ENCODE measurements around the gene KRTAP23-1.
A peak's percentile ranks its signal among the peaks of the same experiment; 100 is the strongest.

The KRTAP23-1 gene

GRCh38 chr21:30348506-30348905 is at the start of gene KRTAP23-1:
TSS of gene KRTAP23-1 (minus strand) at chr21:30348606. CDS start at chr21:30348606, 0 bp downstream.
- DNase-seq = no peak

GRCh38 chr21:30395731-30396130 is 47.3 kb upstream of the KRTAP23-1 start, which contains the start of gene KRTAP13-1:
TSS of gene KRTAP13-1 (plus strand) at chr21:30396031. CDS start at chr21:30396087, 56 bp downstream.
- no peak for DNase-seq

GRCh38 chr21:30391492-30392025 is 43.2 kb upstream of the KRTAP23-1 start:
- peak; percentile 43 for DNase-seq

GRCh38 chr21:30382201-30382600 is 33.8 kb upstream of the KRTAP23-1 start:
- no peak for DNase-seq

GRCh38 chr21:30372139-30372770 is 23.8 kb upstream of the KRTAP23-1 start, which contains the start of gene KRTAP13-2:
TSS of gene KRTAP13-2 (minus strand) at chr21:30372271. CDS start at chr21:30372213, 58 bp downstream.
- no peak for DNase-seq

GRCh38 chr21:30355906-30356305 is 7.5 kb upstream of the KRTAP23-1 start:
- no peak for DNase-seq

- DNase-seq = no peak
Observed at GRCh38 chr21:30354308-30355005, 6.1 kb upstream of the KRTAP23-1 start.

- no peak for DNase-seq
Observed at GRCh38 chr21:30351534-30351933, 3.1 kb upstream of the KRTAP23-1 start.

- DNase-seq = no peak
Observed at GRCh38 chr21:30349572-30349971, 1.2 kb upstream of the KRTAP23-1 start.

GRCh38 chr21:30345014-30345413 is 3.4 kb downstream of the KRTAP23-1 start:
- DNase-seq = no peak

- DNase-seq = no peak
Observed at GRCh38 chr21:30340714-30341573, 7.5 kb downstream of the KRTAP23-1 start.

GRCh38 chr21:30338717-30339116 is 9.7 kb downstream of the KRTAP23-1 start:
- no peak for DNase-seq

- no peak for DNase-seq
Observed at GRCh38 chr21:30337772-30338171, 10.6 kb downstream of the KRTAP23-1 start.

GRCh38 chr21:30337276-30337744 is 11.1 kb downstream of the KRTAP23-1 start, which contains the start of gene KRTAP27-1:
TSS of gene KRTAP27-1 (minus strand) at chr21:30337694. CDS start at chr21:30337668, 26 bp downstream.
- DNase-seq = no peak

- no peak for DNase-seq
Observed at GRCh38 chr21:30336596-30336995, 11.8 kb downstream of the KRTAP23-1 start.

GRCh38 chr21:30333736-30334135 is 14.7 kb downstream of the KRTAP23-1 start:
- no peak for DNase-seq

GRCh38 chr21:30332681-30333080 is 15.7 kb downstream of the KRTAP23-1 start:
- no peak for DNase-seq

GRCh38 chr21:30329203-30329875 is 19.1 kb downstream of the KRTAP23-1 start:
- no peak for DNase-seq

- DNase-seq = no peak
Observed at GRCh38 chr21:30326390-30326789, 22.0 kb downstream of the KRTAP23-1 start.

GRCh38 chr21:30320215-30320614 is 28.2 kb downstream of the KRTAP23-1 start, which contains the start of gene KRTAP26-1:
TSS of gene KRTAP26-1 (minus strand) at chr21:30320315. CDS start at chr21:30320035, 280 bp downstream.
- DNase-seq = no peak

GRCh38 chr21:30315701-30316100 is 32.7 kb downstream of the KRTAP23-1 start:
- DNase-seq = no peak

GRCh38 chr21:30306884-30307283 is 41.5 kb downstream of the KRTAP23-1 start:
- no peak for DNase-seq
